Caco-2 (cell line): ENCODE results near the gene CDCA7. TPM values are rescaled to one million over a fixed set of nuclear protein-coding genes. Genes with fewer than 3 reads are reported as not detected.
A peak's percentile ranks its signal among the peaks of the same experiment; 100 is the strongest.
"Not testable (repeated sequence)": the region's sequence is repeated elsewhere in the genome, so short reads cannot be mapped to it uniquely, and the experiment has no call there.

ENCODE experiments used
- BruUV-seq: library from RNA; stranded (reverse); fragments of 400-500 nt; replicated peaks from 2 replicates; lab custom pipeline; 2021; lab: Mats Ljungman, UMichigan
- CTCF ChIA-PET: fragments of 300-600 bp; sonication (Branson Sonifier 250); formaldehyde crosslinking; loops from one replicate; lab custom pipeline; 2022; ENCODE audit warnings: antibody characterized with exemption; lab: Charles Lee
- POLR2A ChIA-PET: fragments of 300-600 bp; sonication (Branson Sonifier 250); formaldehyde crosslinking; loops from one replicate; lab custom pipeline; 2022; ENCODE audit warnings: antibody characterized with exemption; lab: Charles Lee
- DNase-seq, 2 experiments: peaks; one replicate each; pipeline versions ENCODE4 v3.0.0 to v3.0.0-alpha.2; 2020 to 2022
- H3K27me3 ChIP-seq: replicated peaks from 2 replicates; pipeline ENCODE4 v1.6.0; 2011; ENCODE audit warnings: low read length; ENCODE audit not compliant: control insufficient read depth, insufficient read depth
- H3K36me3 ChIP-seq: 2 replicates; pipeline ENCODE4 v1.5.1; 2011; ENCODE audit warnings: low read length; ENCODE audit not compliant: control insufficient read depth, insufficient read depth
- H3K4me1 ChIP-seq: fragments of 250-450 bp; sonication (Bioruptor Pico); 2 replicates; pipeline ENCODE4 v1.5.1; 2020; ENCODE audit warnings: mild to moderate bottlenecking
- H3K4me3 ChIP-seq: 2 replicates; pipeline ENCODE4 v1.5.1; 2011; ENCODE audit warnings: low read depth, mild to moderate bottlenecking, control low read depth, low read length
- H3K9me3 ChIP-seq: fragments of 250-450 bp; sonication (Bioruptor Pico); 2 replicates; pipeline ENCODE4 v1.5.1; 2020; ENCODE audit warnings: mild to moderate bottlenecking, moderate library complexity
- H3K27ac Mint-ChIP-seq: one replicate; pipeline ENCODE4 v1.8.0; 2022; ENCODE audit warnings: mixed read lengths; ENCODE audit not compliant: unreplicated experiment
- H3K27me3 Mint-ChIP-seq: one replicate; pipeline ENCODE4 v1.8.0; 2022; ENCODE audit warnings: mixed read lengths; ENCODE audit not compliant: insufficient read depth, unreplicated experiment
- H3K36me3 Mint-ChIP-seq: one replicate; pipeline ENCODE4 v1.8.0; 2022; ENCODE audit warnings: mild to moderate bottlenecking, mixed read lengths; ENCODE audit not compliant: insufficient read depth, unreplicated experiment
- H3K4me1 Mint-ChIP-seq: one replicate; pipeline ENCODE4 v1.8.0; 2022; ENCODE audit warnings: low read depth, mixed read lengths; ENCODE audit not compliant: unreplicated experiment
- H3K4me3 Mint-ChIP-seq: one replicate; pipeline ENCODE4 v1.8.0; 2022; ENCODE audit warnings: mild to moderate bottlenecking, moderate library complexity, mixed read lengths; ENCODE audit not compliant: unreplicated experiment
- H3K9me3 Mint-ChIP-seq: one replicate; pipeline ENCODE4 v1.8.0; 2022; ENCODE audit warnings: mixed read lengths; ENCODE audit not compliant: unreplicated experiment
- intact Hi-C: fragments of 100-400 bp; cut with micrococcal nuclease; formaldehyde crosslinking; loops from one replicate; pipeline ENCODE4 v1.10.0; 2022; ENCODE audit not compliant: unreplicated experiment
- total RNA-seq: library from RNA; stranded (reverse); gene quantifications from 2 replicates; pipeline ENCODE4 v1.2.3, GENCODE V29; 2022
- TF ChIP-seq, protein P1 (sequence below), 2 experiments: fragments of 200-600 bp in 1 of 2; IDR thresholded peaks; 1 replicate in 1 of 2; 2 replicates in 1 of 2; pipeline versions ENCODE4 v1.5.1 to v1.8.0; 2011 to 2022; ENCODE audit warnings: antibody characterized with exemption in 1 of 2, control low read depth in 1 of 2, inconsistent platforms in 1 of 2, low read depth in 1 of 2, low read length in 1 of 2, mild to moderate bottlenecking in 1 of 2, moderate library complexity in 1 of 2; ENCODE audit not compliant: insufficient read depth in 1 of 2, severe bottlenecking in 1 of 2, unreplicated experiment in 1 of 2

Gene CDCA7
- total RNA-seq, 1 experiment from 2014 or later = 58.1 TPM

DNA sequence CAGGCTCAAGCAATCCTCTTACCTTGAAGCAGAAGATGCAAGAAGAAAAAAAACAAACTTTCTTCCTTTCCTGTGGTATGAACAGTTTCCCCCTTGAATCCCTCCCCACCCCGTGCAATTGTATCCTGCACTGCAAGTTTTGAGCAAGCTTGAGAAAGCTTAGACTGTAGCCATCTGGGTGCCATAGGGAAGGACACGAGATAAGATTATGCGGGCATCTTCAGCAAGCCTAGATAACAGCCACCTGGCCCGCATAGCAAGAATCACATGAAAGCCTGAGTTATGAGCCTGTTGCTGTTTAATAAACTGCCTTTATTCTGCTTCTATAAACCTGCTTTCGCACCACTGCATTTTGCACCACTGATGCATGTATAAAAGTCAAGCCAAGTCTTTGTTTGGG lies 27.3 kb upstream of the CDCA7 start:
- no TSS peak for BruUV-seq
- no peaks in the 10 kb centered on the region for H3K36me3 ChIP-seq
- no peaks in the 10 kb centered on the region for H3K27me3 Mint-ChIP-seq
- no peak overlapping the region for H3K27ac Mint-ChIP-seq
- TF ChIP-seq, protein P1, sequence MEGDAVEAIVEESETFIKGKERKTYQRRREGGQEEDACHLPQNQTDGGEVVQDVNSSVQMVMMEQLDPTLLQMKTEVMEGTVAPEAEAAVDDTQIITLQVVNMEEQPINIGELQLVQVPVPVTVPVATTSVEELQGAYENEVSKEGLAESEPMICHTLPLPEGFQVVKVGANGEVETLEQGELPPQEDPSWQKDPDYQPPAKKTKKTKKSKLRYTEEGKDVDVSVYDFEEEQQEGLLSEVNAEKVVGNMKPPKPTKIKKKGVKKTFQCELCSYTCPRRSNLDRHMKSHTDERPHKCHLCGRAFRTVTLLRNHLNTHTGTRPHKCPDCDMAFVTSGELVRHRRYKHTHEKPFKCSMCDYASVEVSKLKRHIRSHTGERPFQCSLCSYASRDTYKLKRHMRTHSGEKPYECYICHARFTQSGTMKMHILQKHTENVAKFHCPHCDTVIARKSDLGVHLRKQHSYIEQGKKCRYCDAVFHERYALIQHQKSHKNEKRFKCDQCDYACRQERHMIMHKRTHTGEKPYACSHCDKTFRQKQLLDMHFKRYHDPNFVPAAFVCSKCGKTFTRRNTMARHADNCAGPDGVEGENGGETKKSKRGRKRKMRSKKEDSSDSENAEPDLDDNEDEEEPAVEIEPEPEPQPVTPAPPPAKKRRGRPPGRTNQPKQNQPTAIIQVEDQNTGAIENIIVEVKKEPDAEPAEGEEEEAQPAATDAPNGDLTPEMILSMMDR (IDR thresholded peaks at IDR 0.05; ENCODE audit: insufficient read depth in 1 of 2, low read depth in 1 of 2, low read length in 1 of 2, severe bottlenecking in 1 of 2, unreplicated experiment in 1 of 2) = no peak
- H3K4me1 ChIP-seq = no peaks in the 10 kb centered on the region
- H3K4me1 Mint-ChIP-seq = no peaks in the 10 kb centered on the region
- H3K4me3 Mint-ChIP-seq = no peak overlapping the region
- no peaks in the 10 kb centered on the region for H3K27me3 ChIP-seq
- intact Hi-C loops = no loop called here
- peaks cover 16% of the 10 kb centered on the region for H3K9me3 ChIP-seq
- DNase-seq = no peak
- ChIA-PET CTCF (no interaction called here), POLR2A (no interaction called here)
- no peak overlapping the region for H3K4me3 ChIP-seq
- peaks cover 30% of the 10 kb centered on the region for H3K9me3 Mint-ChIP-seq
- H3K36me3 Mint-ChIP-seq = no peaks in the 10 kb centered on the region

DNA sequence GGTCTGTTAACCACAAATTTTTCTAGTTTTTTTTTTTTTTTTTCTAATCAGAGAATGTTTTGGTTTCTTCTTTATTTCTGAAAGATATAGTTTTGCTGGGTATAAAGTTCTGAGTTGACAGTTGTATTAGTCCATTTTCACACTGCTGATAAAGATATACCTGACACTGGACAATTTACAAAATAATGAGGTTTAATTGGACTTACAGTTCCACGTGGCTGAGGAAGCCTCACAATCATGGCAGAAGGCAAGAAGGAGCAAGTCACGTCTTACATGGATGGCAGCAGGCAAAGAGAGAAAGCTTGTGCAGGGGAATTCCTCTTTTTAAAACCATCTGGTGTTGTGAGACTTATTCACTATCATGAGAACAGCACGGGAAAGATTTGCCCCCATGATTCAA lies 21.7 kb upstream of the CDCA7 start:
- DNase-seq, BruUV-seq, H3K27me3 Mint-ChIP-seq, H3K4me1 ChIP-seq, H3K27me3 ChIP-seq, POLR2A ChIA-PET, H3K36me3 ChIP-seq, H3K36me3 Mint-ChIP-seq, H3K27ac Mint-ChIP-seq, CTCF ChIA-PET, H3K4me3 Mint-ChIP-seq, intact Hi-C loops, H3K4me3 ChIP-seq, H3K4me1 Mint-ChIP-seq: not testable (repeated sequence)
- peaks cover 48% of the 10 kb centered on the region for H3K9me3 Mint-ChIP-seq
- H3K9me3 ChIP-seq = peaks cover 27% of the 10 kb centered on the region

DNA sequence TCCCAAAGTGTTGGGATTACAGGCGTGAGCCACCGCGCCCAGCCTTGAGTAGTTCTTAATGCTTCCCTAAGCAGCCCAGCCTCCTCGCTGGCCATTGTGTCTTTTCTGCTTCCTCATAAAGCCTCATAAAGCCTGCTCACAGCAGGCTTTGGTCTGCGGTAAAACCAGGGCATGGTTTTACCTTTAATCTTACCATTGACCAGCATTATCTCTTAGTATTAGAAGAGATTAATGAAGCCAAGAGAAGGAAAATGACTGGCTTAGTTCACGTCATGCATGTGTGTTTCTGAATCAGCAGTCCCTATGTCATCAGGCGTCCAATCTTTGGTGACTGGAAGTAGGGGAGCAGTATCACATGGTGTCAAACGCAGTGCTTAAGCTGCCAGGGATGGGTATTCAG lies 14.9 kb upstream of the CDCA7 start:
- no TSS peak for BruUV-seq
- peaks cover 13% of the 10 kb centered on the region for H3K9me3 Mint-ChIP-seq
- Histone ChIP-seq H3K4me3 (no peak overlapping the region), H3K27me3 (no peaks in the 10 kb centered on the region), H3K4me1 (no peaks in the 10 kb centered on the region), H3K36me3 (no peaks in the 10 kb centered on the region), H3K9me3 (peaks cover 3% of the 10 kb centered on the region; the same call in 1 of the 2 replicates)
- H3K4me1 Mint-ChIP-seq = no peaks in the 10 kb centered on the region
- TF ChIP-seq, protein P1 (IDR thresholded peaks at IDR 0.05; ENCODE audit: insufficient read depth in 1 of 2, low read depth in 1 of 2, low read length in 1 of 2, severe bottlenecking in 1 of 2, unreplicated experiment in 1 of 2) = no peak
- no peak overlapping the region for H3K4me3 Mint-ChIP-seq
- CTCF ChIA-PET = no interaction called here
- H3K27ac Mint-ChIP-seq = no peak overlapping the region
- intact Hi-C loops = no loop called here
- no peak for DNase-seq
- H3K36me3 Mint-ChIP-seq = no peaks in the 10 kb centered on the region
- H3K27me3 Mint-ChIP-seq = no peaks in the 10 kb centered on the region
- POLR2A ChIA-PET = no interaction called here

DNA sequence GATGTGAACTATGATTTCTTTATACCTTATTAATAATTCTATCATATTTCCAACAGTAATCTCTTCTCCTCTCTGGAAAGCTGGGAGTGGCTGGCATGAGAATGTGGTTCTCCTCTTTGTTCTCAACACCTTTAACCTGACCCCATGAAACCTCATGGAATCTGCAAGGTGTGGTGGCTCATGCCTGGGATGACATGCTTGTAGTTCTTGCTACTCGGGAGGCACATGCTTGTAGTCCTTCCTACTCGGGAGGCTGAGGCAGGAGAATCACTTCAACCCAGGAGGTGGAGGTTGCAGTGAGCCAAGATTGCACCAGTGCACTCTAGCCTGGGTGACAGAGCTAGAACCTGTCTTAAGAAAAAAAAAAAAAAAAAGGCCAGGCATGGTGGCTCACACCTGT lies 10.8 kb upstream of the CDCA7 start:
- no TSS peak for BruUV-seq
- Mint-ChIP-seq H3K36me3 (no peaks in the 10 kb centered on the region), H3K27ac (no peak overlapping the region), H3K4me3 (no peak overlapping the region), H3K9me3 (peaks cover 18% of the 10 kb centered on the region), H3K4me1 (no peaks in the 10 kb centered on the region), H3K27me3 (no peaks in the 10 kb centered on the region)
- intact Hi-C loops = no loop called here
- Histone ChIP-seq H3K9me3 (peaks cover 27% of the 10 kb centered on the region), H3K4me1 (no peaks in the 10 kb centered on the region), H3K36me3 (no peaks in the 10 kb centered on the region), H3K27me3 (no peaks in the 10 kb centered on the region), H3K4me3 (no peak overlapping the region)
- peak in 1 of 2 experiments; percentile 39 for DNase-seq
- POLR2A ChIA-PET = no interaction called here
- CTCF ChIA-PET = no interaction called here
- TF ChIP-seq, protein P1 (IDR thresholded peaks at IDR 0.05; ENCODE audit: insufficient read depth in 1 of 2, low read depth in 1 of 2, low read length in 1 of 2, severe bottlenecking in 1 of 2, unreplicated experiment in 1 of 2) = no peak
